GM06990 (cell line): Measurements from ENCODE around the gene HS6ST2.

Experiments
- DNase-seq: peaks from one replicate; pipeline ENCODE4 v3.0.0-alpha.2; 2011; ENCODE audit not compliant: insufficient read length; ENCODE audit errors: extremely low read depth
- H3K27me3 ChIP-seq: replicated peaks from 2 replicates; pipeline ENCODE4 v1.6.0; 2011; ENCODE audit warnings: low read length; ENCODE audit not compliant: control insufficient read depth, insufficient read depth
- H3K36me3 ChIP-seq: 2 replicates; pipeline ENCODE4 v1.5.1; 2011; ENCODE audit warnings: low read length; ENCODE audit not compliant: control insufficient read depth, insufficient read depth
- H3K4me3 ChIP-seq: replicated peaks from 2 replicates; pipeline ENCODE4 v1.5.1; 2011; ENCODE audit warnings: low read depth, mild to moderate bottlenecking, control low read depth, low read length
- TF ChIP-seq, protein P1 (sequence below): IDR thresholded peaks from 2 replicates; pipeline ENCODE4 v1.5.1; 2011; ENCODE audit warnings: low read length, control low read depth, mild to moderate bottlenecking, inconsistent platforms; ENCODE audit not compliant: insufficient read depth, poor library complexity, severe bottlenecking

Gene HS6ST2

GRCh38 chrX:132652871-132653270 is 305.6 kb downstream of the HS6ST2 start:
- Histone ChIP-seq H3K4me3 (no peak overlapping the region), H3K27me3 (peaks cover 2% of the 10 kb centered on the region; the same call in 1 of the 2 replicates), H3K36me3 (no peaks in the 10 kb centered on the region)
- DNase-seq: no peak
- TF ChIP-seq, protein P1, sequence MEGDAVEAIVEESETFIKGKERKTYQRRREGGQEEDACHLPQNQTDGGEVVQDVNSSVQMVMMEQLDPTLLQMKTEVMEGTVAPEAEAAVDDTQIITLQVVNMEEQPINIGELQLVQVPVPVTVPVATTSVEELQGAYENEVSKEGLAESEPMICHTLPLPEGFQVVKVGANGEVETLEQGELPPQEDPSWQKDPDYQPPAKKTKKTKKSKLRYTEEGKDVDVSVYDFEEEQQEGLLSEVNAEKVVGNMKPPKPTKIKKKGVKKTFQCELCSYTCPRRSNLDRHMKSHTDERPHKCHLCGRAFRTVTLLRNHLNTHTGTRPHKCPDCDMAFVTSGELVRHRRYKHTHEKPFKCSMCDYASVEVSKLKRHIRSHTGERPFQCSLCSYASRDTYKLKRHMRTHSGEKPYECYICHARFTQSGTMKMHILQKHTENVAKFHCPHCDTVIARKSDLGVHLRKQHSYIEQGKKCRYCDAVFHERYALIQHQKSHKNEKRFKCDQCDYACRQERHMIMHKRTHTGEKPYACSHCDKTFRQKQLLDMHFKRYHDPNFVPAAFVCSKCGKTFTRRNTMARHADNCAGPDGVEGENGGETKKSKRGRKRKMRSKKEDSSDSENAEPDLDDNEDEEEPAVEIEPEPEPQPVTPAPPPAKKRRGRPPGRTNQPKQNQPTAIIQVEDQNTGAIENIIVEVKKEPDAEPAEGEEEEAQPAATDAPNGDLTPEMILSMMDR: no peak

- DNase-seq: no peak
- H3K4me3 ChIP-seq: no peak overlapping the region
- peaks cover 2% of the 10 kb centered on the region; the same call in 1 of the 2 replicates for H3K27me3 ChIP-seq
- TF ChIP-seq, protein P1: no peak
- H3K36me3 ChIP-seq: no peaks in the 10 kb centered on the region
Measured at GRCh38 chrX:132651421-132652086, 306.9 kb downstream of the HS6ST2 start.

- no peak for DNase-seq
- TF ChIP-seq, protein P1: no peak
- no peaks in the 10 kb centered on the region for H3K36me3 ChIP-seq
- no peak overlapping the region for H3K4me3 ChIP-seq
- H3K27me3 ChIP-seq: peaks cover 2% of the 10 kb centered on the region; the same call in 1 of the 2 replicates
Measured at GRCh38 chrX:132648895-132649294, 309.5 kb downstream of the HS6ST2 start.

- H3K36me3 ChIP-seq: no peaks in the 10 kb centered on the region
- TF ChIP-seq, protein P1: no peak
- H3K27me3 ChIP-seq: peaks cover 1% of the 10 kb centered on the region
- H3K4me3 ChIP-seq: no peak overlapping the region
- no peak for DNase-seq
Measured at GRCh38 chrX:132639446-132639845, 319.0 kb downstream of the HS6ST2 start.

GRCh38 chrX:132638313-132638712 is 320.1 kb downstream of the HS6ST2 start:
- Histone ChIP-seq H3K36me3 (no peaks in the 10 kb centered on the region), H3K4me3 (no peak overlapping the region), H3K27me3 (peaks cover 1% of the 10 kb centered on the region)
- no peak for DNase-seq
- TF ChIP-seq, protein P1: no peak

DNA sequence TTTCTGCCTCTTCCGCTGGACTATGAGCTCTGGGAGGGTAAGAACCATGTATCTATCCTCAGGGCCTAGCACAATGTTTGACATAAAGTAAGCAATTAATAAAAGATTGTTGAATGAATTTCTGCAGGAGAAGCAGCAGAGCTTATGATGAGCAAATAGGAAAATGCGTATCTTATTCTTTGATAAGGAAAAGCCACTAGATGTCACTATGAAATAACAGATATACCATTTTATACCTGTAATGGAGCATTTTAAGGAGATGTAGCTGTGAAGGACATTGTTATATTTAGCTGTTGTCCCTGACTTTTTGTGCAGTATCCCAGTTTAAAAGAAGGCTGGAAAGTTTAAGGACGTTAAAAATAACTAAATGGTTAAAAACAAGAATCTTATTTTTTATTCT is 322.3 kb downstream of the HS6ST2 start:
- no peak for DNase-seq
- no peaks in the 10 kb centered on the region for H3K36me3 ChIP-seq
- no peak overlapping the region for H3K4me3 ChIP-seq
- TF ChIP-seq, protein P1: no peak
- H3K27me3 ChIP-seq: peaks cover 1% of the 10 kb centered on the region
